ENCODE data around the gene PLCL2. TPM values are rescaled to one million over a fixed set of nuclear protein-coding genes. Genes with fewer than 3 reads are reported as not detected.

PLCL2 gene
- total and polyA plus RNA-seq, 10 of the 15 experiments (the other 5 are each of a cell fraction or from before 2014, with no cell fraction given) = 7.5 to 37.3 (median 21.7) TPM

GRCh38 chr3:16890597-16891333, 6.0 kb downstream of the PLCL2 start:
- intact Hi-C loops (cut with micrococcal nuclease; ENCODE audit: unreplicated experiment) (loop anchor here (10.0 kb wide), 1 partner anchor 376 kb away; the partner anchor contains the start of gene RFTN1), in situ Hi-C loops (cut with MboI) (loop anchor here (10.0 kb wide), 1 partner anchor 606 kb away; no protein-coding TSS in a partner anchor)
- peak overlapping the region; percentile 45 for H3K27ac ChIP-seq (ENCODE audit: control insufficient read depth, insufficient read depth)
- H3K36me3 ChIP-seq (ENCODE audit: control insufficient read depth in 2 of 2, insufficient read depth in 2 of 2, low read length in 1 of 2) = no peaks in the 10 kb centered on the region
- no TSS peak for BruUV-seq (replicated peaks)
- H3K79me2 ChIP-seq (ENCODE audit: control insufficient read depth, insufficient read depth, low read length) = peaks cover 100% of the 10 kb centered on the region
- H3K4me2 ChIP-seq (ENCODE audit: control insufficient read depth, insufficient read depth) = peak overlapping the region; percentile 82
- SMC1A ChIA-PET (ENCODE audit: uncharacterized antibody, unreplicated experiment) = interaction anchor here (0.7 to 6.3 kb wide), 11 partner anchors 8 to 342 kb away, joined by 3 to 68 read pairs (median 34); no protein-coding TSS in a partner anchor
- no peaks in the 10 kb centered on the region for H3K27me3 ChIP-seq (replicated peaks in 1 of 2; ENCODE audit: control insufficient read depth in 2 of 2, insufficient read depth in 2 of 2, low read length in 1 of 2)
- H3K4me3 ChIP-seq = peak overlapping the region; percentile 94; the same call in 1 of the 2 replicates
- RAD21 ChIA-PET (ENCODE audit: unreplicated experiment) = interaction anchor here (0.6 to 8.9 kb wide), 8 partner anchors 17 to 341 kb away, joined by 3 to 76 read pairs (median 7); no protein-coding TSS in a partner anchor
- no peaks in the 10 kb centered on the region for H4K20me1 ChIP-seq (ENCODE audit: control insufficient read depth, insufficient read depth)
- FAIRE-seq (no peak), DNase-seq (ENCODE audit: low read depth, low spot score) (no peak), ATAC-seq (peak; percentile 3; the same call in 1 of the 3 replicates)
- H3K9ac ChIP-seq (ENCODE audit: control insufficient read depth, insufficient read depth, low read length) = no peak overlapping the region; the same call in 1 of the 2 replicates
- H2AFZ ChIP-seq (ENCODE audit: control insufficient read depth, low read depth, low read length) = no peak overlapping the region
- POLR2A ChIA-PET = interaction anchor here (1.0 to 2.7 kb wide), 4 partner anchors 10 to 135 kb away, joined by 3 to 10 read pairs (median 4); no protein-coding TSS in a partner anchor
- CTCF ChIA-PET = interaction anchor here (1.0 to 2.9 kb wide), 5 partner anchors 26 to 150 kb away, joined by 3 to 11 read pairs (median 4); no protein-coding TSS in a partner anchor
- WGBS (ENCODE audit: insufficient coverage, insufficient replicate concordance, low lambda C conversion rate, missing lambda C conversion rate) = 64% methylated on average over 5 of the region's 5 CpGs
- H3K4me1 ChIP-seq (ENCODE audit: control insufficient read depth, insufficient read depth, low read length) = peaks cover 12% of the 10 kb centered on the region; the same call in 1 of the 2 replicates
- TF ChIP-seq PKNOX1 (IDR thresholded peaks at IDR 0.05) = 0 out of 2 replicates have a peak, but pooled peaks have one; percentile 12
- TF ChIP-seq NRF1 (conservative IDR thresholded peaks at IDR 0.05; ENCODE audit: low read depth, low read length) = no peak
- no peak for TF ChIP-seq ATF7 (IDR thresholded peaks at IDR 0.05; ENCODE audit: low read depth)
- H3K9me3 ChIP-seq (replicated peaks; ENCODE audit: control insufficient read depth, insufficient read depth, low read length) = peaks cover 2% of the 10 kb centered on the region; the same call in 1 of the 3 replicates

Measured in GM12878 (cell line).